ENCODE measurements around the gene RNF215. TPM values are rescaled to one million over a fixed set of nuclear protein-coding genes. Genes with fewer than 3 reads are reported as not detected.

RNF215 gene
- total and polyA plus RNA-seq, 2 of the 13 experiments (the other 11 are each of a cell fraction or from before 2014, with no cell fraction given), result 5.3 to 6.1 TPM

- TF ChIP-seq HDAC6 (IDR thresholded peaks at IDR 0.05; ENCODE audit: low read depth, low read length), result no peak
- no peak for TF ChIP-seq HDAC2 (CRISPR knock-in tag; IDR thresholded peaks at IDR 0.05)
- TF ChIP-seq DPF2 (CRISPR knock-in tag; IDR thresholded peaks at IDR 0.05; ENCODE audit: borderline replicate concordance, low read depth), result no peak
- TF ChIP-seq CHD4 (IDR thresholded peaks at IDR 0.05; ENCODE audit: borderline replicate concordance, low read length), result no peak
- no peak for TF ChIP-seq NR3C1 (CRISPR knock-in tag; IDR thresholded peaks at IDR 0.05)
- TF ChIP-seq ZNF598 (CRISPR knock-in tag; IDR thresholded peaks at IDR 0.05; ENCODE audit: borderline replicate concordance), result no peak
- no peak for TF ChIP-seq ZMYM4 (CRISPR knock-in tag; IDR thresholded peaks at IDR 0.05)
- no peak for TF ChIP-seq PHB2 (IDR thresholded peaks at IDR 0.05; ENCODE audit: partially characterized antibody)
- TF ChIP-seq SIX4 (CRISPR knock-in tag; IDR thresholded peaks at IDR 0.05), result no peak
- no peak for TF ChIP-seq ZNF691 (CRISPR knock-in tag; IDR thresholded peaks at IDR 0.05; ENCODE audit: borderline replicate concordance, low read depth)
- TF ChIP-seq KDM6A (CRISPR knock-in tag; IDR thresholded peaks at IDR 0.05; ENCODE audit: low read depth), result no peak
- no peak for TF ChIP-seq NR2F1 (CRISPR knock-in tag; IDR thresholded peaks at IDR 0.05)
- TF ChIP-seq ZNF251 (CRISPR knock-in tag; IDR thresholded peaks at IDR 0.05), result no peak
- no peak for TF ChIP-seq ZFP41 (CRISPR knock-in tag; IDR thresholded peaks at IDR 0.05; ENCODE audit: borderline replicate concordance)
- TF ChIP-seq ADNP (CRISPR knock-in tag; IDR thresholded peaks at IDR 0.05), result no peak
- TF ChIP-seq HIC2 (CRISPR knock-in tag; IDR thresholded peaks at IDR 0.05; ENCODE audit: low read depth), result no peak
- no peak overlapping the region for H3K27ac ChIP-seq (ENCODE audit: extremely low read length, insufficient read depth, low read length)
- H3K36me3 ChIP-seq (replicated peaks in 1 of 2; ENCODE audit: control insufficient read depth in 1 of 2, insufficient read depth in 2 of 2, low read length in 2 of 2), result peaks cover 0 to 5% of the 10 kb centered on the region in 2 experiments; a peak in 2 of 5 replicates
- FAIRE-seq (no peak), DNase-seq (ENCODE audit: low spot score) (no peak), ATAC-seq (no peak)
- no peak overlapping the region for H2AFZ ChIP-seq (ENCODE audit: low read length)
- H3K79me2 ChIP-seq (ENCODE audit: insufficient read depth, low read length), result peaks cover 6% of the 10 kb centered on the region
- CTCF ChIA-PET (ENCODE audit: low intra/inter-chr PET ratio, low total read pairs), result no interaction called here
- intact Hi-C loops (cut with micrococcal nuclease; ENCODE audit: unreplicated experiment), result no loop called here
- no peak overlapping the region for H3K4me3 ChIP-seq (replicated peaks in 1 of 3; ENCODE audit: insufficient read depth in 1 of 3, low read depth in 2 of 3, low read length in 3 of 3)
- H3K9ac ChIP-seq (ENCODE audit: insufficient read depth, low read depth, low read length), result no peak overlapping the region
- no peaks in the 10 kb centered on the region for H4K20me1 ChIP-seq (ENCODE audit: insufficient read depth, low read length)
- no TSS peak for BruUV-seq (replicated peaks)
- 100% methylated on average over 1 of the region's 1 CpG for WGBS (ENCODE audit: low lambda C conversion rate)
- no peaks in the 10 kb centered on the region for H3K27me3 ChIP-seq (ENCODE audit: control insufficient read depth in 1 of 2, insufficient read depth in 2 of 2, low read length in 2 of 2)
- no peaks in the 10 kb centered on the region for H3K9me3 ChIP-seq (ENCODE audit: low read length)
- in situ Hi-C loops (cut with HindIII; ENCODE audit: extremely low pct_ligation_motif_present, low pct_unique_long_range_greater_than_20kb), result loop anchor here (5.0 kb wide), 1 partner anchor 36 kb away; no protein-coding TSS in a partner anchor
- POLR2A ChIA-PET, result no interaction called here
- no peak overlapping the region for H3K4me2 ChIP-seq (ENCODE audit: low read depth, low read length)
- H3K4me1 ChIP-seq (ENCODE audit: insufficient read depth, low read length), result peaks cover 32% of the 10 kb centered on the region
Measured at GRCh38 chr22:30427871-30428270, 40.7 kb upstream of the RNF215 start.
